ENCODE data around the gene NPAS3.
A peak's percentile ranks its signal among the peaks of the same experiment; 100 is the strongest.

NPAS3 gene

GRCh38 chr14:33736299-33736825, 797.7 kb downstream of the NPAS3 start:
- Mint-ChIP-seq H3K9me3 (no peaks in the 10 kb centered on the region), H3K27me3 (peaks cover 4% of the 10 kb centered on the region), H3K4me1 (ENCODE audit: low read depth) (peaks cover 43% of the 10 kb centered on the region), H3K27ac (no peak overlapping the region), H3K36me3 (ENCODE audit: low read depth) (no peaks in the 10 kb centered on the region), H3K4me3 (no peak overlapping the region)
- no peak for DNase-seq

- H3K36me3 Mint-ChIP-seq (ENCODE audit: low read depth) = no peaks in the 10 kb centered on the region
- H3K27me3 Mint-ChIP-seq = peaks cover 4% of the 10 kb centered on the region
- no peaks in the 10 kb centered on the region for H3K9me3 Mint-ChIP-seq
- peaks cover 46% of the 10 kb centered on the region for H3K4me1 Mint-ChIP-seq (ENCODE audit: low read depth)
- no peak overlapping the region for H3K27ac Mint-ChIP-seq
- DNase-seq = no peak
- H3K4me3 Mint-ChIP-seq = no peak overlapping the region
These were observed 798.3 kb downstream of the NPAS3 start for GRCh38 chr14:33736979-33737378.

GRCh38 chr14:33737446-33737845, 798.8 kb downstream of the NPAS3 start:
- Mint-ChIP-seq H3K27me3 (peaks cover 3% of the 10 kb centered on the region), H3K4me3 (no peak overlapping the region), H3K9me3 (no peaks in the 10 kb centered on the region), H3K27ac (no peak overlapping the region), H3K4me1 (ENCODE audit: low read depth) (peaks cover 49% of the 10 kb centered on the region), H3K36me3 (ENCODE audit: low read depth) (no peaks in the 10 kb centered on the region)
- DNase-seq = no peak

GRCh38 chr14:33738029-33738428, 799.4 kb downstream of the NPAS3 start:
- H3K4me3 Mint-ChIP-seq = no peak overlapping the region
- H3K36me3 Mint-ChIP-seq (ENCODE audit: low read depth) = no peaks in the 10 kb centered on the region
- DNase-seq = no peak
- H3K27me3 Mint-ChIP-seq = peaks cover 3% of the 10 kb centered on the region
- no peak overlapping the region for H3K27ac Mint-ChIP-seq
- H3K9me3 Mint-ChIP-seq = no peaks in the 10 kb centered on the region
- peaks cover 52% of the 10 kb centered on the region for H3K4me1 Mint-ChIP-seq (ENCODE audit: low read depth)

GRCh38 chr14:33738491-33738890, 799.8 kb downstream of the NPAS3 start:
- Mint-ChIP-seq H3K4me3 (no peak overlapping the region), H3K27ac (no peak overlapping the region), H3K9me3 (no peaks in the 10 kb centered on the region), H3K4me1 (ENCODE audit: low read depth) (peaks cover 47% of the 10 kb centered on the region), H3K36me3 (ENCODE audit: low read depth) (no peaks in the 10 kb centered on the region), H3K27me3 (peaks cover 3% of the 10 kb centered on the region)
- no peak for DNase-seq

GRCh38 chr14:33740531-33740930, 801.9 kb downstream of the NPAS3 start:
- Mint-ChIP-seq H3K4me1 (ENCODE audit: low read depth) (peaks cover 29% of the 10 kb centered on the region), H3K4me3 (no peak overlapping the region), H3K36me3 (ENCODE audit: low read depth) (no peaks in the 10 kb centered on the region), H3K27ac (peak overlapping the region; percentile 45), H3K27me3 (peaks cover 3% of the 10 kb centered on the region), H3K9me3 (no peaks in the 10 kb centered on the region)
- DNase-seq = no peak

GRCh38 chr14:33742166-33742565, 803.5 kb downstream of the NPAS3 start:
- Mint-ChIP-seq H3K9me3 (no peaks in the 10 kb centered on the region), H3K4me1 (ENCODE audit: low read depth) (peaks cover 27% of the 10 kb centered on the region), H3K27ac (peak overlapping the region; percentile 6), H3K27me3 (peaks cover 3% of the 10 kb centered on the region), H3K4me3 (no peak overlapping the region), H3K36me3 (ENCODE audit: low read depth) (no peaks in the 10 kb centered on the region)
- DNase-seq = no peak

- H3K27me3 Mint-ChIP-seq = peaks cover 16% of the 10 kb centered on the region
- peaks cover 20% of the 10 kb centered on the region for H3K4me1 Mint-ChIP-seq (ENCODE audit: low read depth)
- DNase-seq = no peak
These were observed 806.5 kb downstream of the NPAS3 start for GRCh38 chr14:33745163-33745562.

GRCh38 chr14:33747749-33748148, 809.1 kb downstream of the NPAS3 start:
- no peak for DNase-seq
- Mint-ChIP-seq H3K36me3 (ENCODE audit: low read depth) (no peaks in the 10 kb centered on the region), H3K9me3 (no peaks in the 10 kb centered on the region), H3K27me3 (peaks cover 17% of the 10 kb centered on the region), H3K4me1 (ENCODE audit: low read depth) (peaks cover 2% of the 10 kb centered on the region), H3K27ac (no peak overlapping the region), H3K4me3 (no peak overlapping the region)

More at GRCh38 chr14:33745163-33745562, 806.5 kb downstream of the NPAS3 start:
- no peak overlapping the region for H3K4me3 Mint-ChIP-seq
- no peaks in the 10 kb centered on the region for H3K9me3 Mint-ChIP-seq
- H3K36me3 Mint-ChIP-seq (ENCODE audit: low read depth) = no peaks in the 10 kb centered on the region
- no peak overlapping the region for H3K27ac Mint-ChIP-seq

- H3K9me3 Mint-ChIP-seq = no peaks in the 10 kb centered on the region
- no peaks in the 10 kb centered on the region for H3K36me3 Mint-ChIP-seq (ENCODE audit: low read depth)
- DNase-seq = no peak
- no peak overlapping the region for H3K4me3 Mint-ChIP-seq
- no peak overlapping the region for H3K27ac Mint-ChIP-seq
- H3K27me3 Mint-ChIP-seq = peaks cover 29% of the 10 kb centered on the region
- no peaks in the 10 kb centered on the region for H3K4me1 Mint-ChIP-seq (ENCODE audit: low read depth)
These were observed 815.6 kb downstream of the NPAS3 start for GRCh38 chr14:33754261-33754660.

- no peaks in the 10 kb centered on the region for H3K36me3 Mint-ChIP-seq (ENCODE audit: low read depth)
- H3K27me3 Mint-ChIP-seq = peaks cover 30% of the 10 kb centered on the region
- H3K27ac Mint-ChIP-seq = no peak overlapping the region
- H3K4me3 Mint-ChIP-seq = no peak overlapping the region
- H3K4me1 Mint-ChIP-seq (ENCODE audit: low read depth) = no peaks in the 10 kb centered on the region
- no peak for DNase-seq
- H3K9me3 Mint-ChIP-seq = no peaks in the 10 kb centered on the region
These were observed 816.7 kb downstream of the NPAS3 start for GRCh38 chr14:33755358-33755757.

- H3K4me3 Mint-ChIP-seq = no peak overlapping the region
- no peak for DNase-seq
- H3K4me1 Mint-ChIP-seq (ENCODE audit: low read depth) = no peaks in the 10 kb centered on the region
- H3K27ac Mint-ChIP-seq = no peak overlapping the region
- H3K27me3 Mint-ChIP-seq = peaks cover 30% of the 10 kb centered on the region
- H3K36me3 Mint-ChIP-seq (ENCODE audit: low read depth) = no peaks in the 10 kb centered on the region
- no peaks in the 10 kb centered on the region for H3K9me3 Mint-ChIP-seq
These were observed 818.2 kb downstream of the NPAS3 start for GRCh38 chr14:33756833-33757232.

- no peak for DNase-seq
- H3K4me1 Mint-ChIP-seq (ENCODE audit: low read depth) = no peaks in the 10 kb centered on the region
- no peak overlapping the region for H3K4me3 Mint-ChIP-seq
- peaks cover 27% of the 10 kb centered on the region for H3K27me3 Mint-ChIP-seq
- H3K9me3 Mint-ChIP-seq = no peaks in the 10 kb centered on the region
- H3K36me3 Mint-ChIP-seq (ENCODE audit: low read depth) = no peaks in the 10 kb centered on the region
- H3K27ac Mint-ChIP-seq = no peak overlapping the region
These were observed 819.9 kb downstream of the NPAS3 start for GRCh38 chr14:33758547-33758946.

GRCh38 chr14:33762161-33762851, 823.6 kb downstream of the NPAS3 start:
- Mint-ChIP-seq H3K27me3 (peaks cover 23% of the 10 kb centered on the region), H3K36me3 (ENCODE audit: low read depth) (no peaks in the 10 kb centered on the region), H3K9me3 (no peaks in the 10 kb centered on the region), H3K4me1 (ENCODE audit: low read depth) (no peaks in the 10 kb centered on the region), H3K4me3 (no peak overlapping the region), H3K27ac (no peak overlapping the region)
- DNase-seq = no peak

GRCh38 chr14:33764876-33765650, 826.4 kb downstream of the NPAS3 start:
- no peak overlapping the region for H3K4me3 Mint-ChIP-seq
- no peaks in the 10 kb centered on the region for H3K36me3 Mint-ChIP-seq (ENCODE audit: low read depth)
- H3K27ac Mint-ChIP-seq = no peak overlapping the region
- H3K27me3 Mint-ChIP-seq = peaks cover 17% of the 10 kb centered on the region
- no peaks in the 10 kb centered on the region for H3K9me3 Mint-ChIP-seq
- no peak for DNase-seq
- no peaks in the 10 kb centered on the region for H3K4me1 Mint-ChIP-seq (ENCODE audit: low read depth)
